ENCODE results near the gene SSBP2. TPM values are rescaled to one million over a fixed set of nuclear protein-coding genes. Genes with fewer than 3 reads are reported as not detected.
A peak's percentile ranks its signal among the peaks of the same experiment; 100 is the strongest.

Gene SSBP2
- total RNA-seq, 3 donors from 2014 or later, result 17.5 to 77.9 (median 20.9) TPM

DNA sequence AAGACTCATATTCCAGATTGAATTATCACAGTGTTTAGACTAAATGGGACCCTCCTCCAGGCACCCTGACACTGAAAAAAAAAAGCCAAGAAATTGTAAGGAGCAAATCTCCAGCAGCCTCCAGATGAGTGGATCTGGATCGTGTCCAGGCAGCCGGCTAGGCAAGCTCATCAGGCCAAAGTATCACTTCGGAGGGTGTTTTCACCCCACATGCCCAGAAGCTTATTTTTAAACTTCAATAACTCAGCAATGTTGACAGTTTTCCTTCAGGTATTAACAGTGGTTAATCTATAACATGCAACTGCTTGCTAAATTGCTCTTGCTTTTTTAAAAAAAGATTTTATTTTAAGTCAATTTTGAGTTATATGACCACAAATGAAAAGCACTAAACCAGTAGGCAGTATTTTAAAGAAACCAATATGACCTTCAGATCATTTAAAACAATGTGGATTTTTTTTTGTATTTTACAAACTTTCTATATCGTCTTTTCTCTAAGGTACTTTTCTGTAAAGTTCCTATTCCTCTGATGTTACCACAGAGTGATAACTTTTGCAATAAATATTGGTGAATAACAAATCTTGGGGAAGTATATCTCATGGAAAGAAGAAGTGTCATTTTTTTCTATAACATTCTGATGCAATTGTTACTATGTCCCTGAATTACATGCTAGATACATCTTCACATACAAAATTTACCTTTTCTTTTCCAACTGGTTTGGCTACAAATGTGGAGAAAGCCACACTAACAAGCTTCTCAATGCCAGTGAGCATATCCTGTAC is 387.6 kb downstream of the SSBP2 start:
- ATAC-seq (peak; percentile 23), DNase-seq (peak in 1 of 3 donors; percentile 49)
- intact Hi-C loops (cut with DNase I, micrococcal nuclease), result no loop called here
- H3K4me3 ChIP-seq, result no peak overlapping the region
- TF ChIP-seq, protein P1, sequence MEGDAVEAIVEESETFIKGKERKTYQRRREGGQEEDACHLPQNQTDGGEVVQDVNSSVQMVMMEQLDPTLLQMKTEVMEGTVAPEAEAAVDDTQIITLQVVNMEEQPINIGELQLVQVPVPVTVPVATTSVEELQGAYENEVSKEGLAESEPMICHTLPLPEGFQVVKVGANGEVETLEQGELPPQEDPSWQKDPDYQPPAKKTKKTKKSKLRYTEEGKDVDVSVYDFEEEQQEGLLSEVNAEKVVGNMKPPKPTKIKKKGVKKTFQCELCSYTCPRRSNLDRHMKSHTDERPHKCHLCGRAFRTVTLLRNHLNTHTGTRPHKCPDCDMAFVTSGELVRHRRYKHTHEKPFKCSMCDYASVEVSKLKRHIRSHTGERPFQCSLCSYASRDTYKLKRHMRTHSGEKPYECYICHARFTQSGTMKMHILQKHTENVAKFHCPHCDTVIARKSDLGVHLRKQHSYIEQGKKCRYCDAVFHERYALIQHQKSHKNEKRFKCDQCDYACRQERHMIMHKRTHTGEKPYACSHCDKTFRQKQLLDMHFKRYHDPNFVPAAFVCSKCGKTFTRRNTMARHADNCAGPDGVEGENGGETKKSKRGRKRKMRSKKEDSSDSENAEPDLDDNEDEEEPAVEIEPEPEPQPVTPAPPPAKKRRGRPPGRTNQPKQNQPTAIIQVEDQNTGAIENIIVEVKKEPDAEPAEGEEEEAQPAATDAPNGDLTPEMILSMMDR (IDR thresholded peaks at IDR 0.05), result no peak
- H3K9me3 ChIP-seq, result no peaks in the 10 kb centered on the region
- peaks cover 2% of the 10 kb centered on the region for H3K4me1 ChIP-seq (ENCODE audit: low read depth)
- no peaks in the 10 kb centered on the region for H3K36me3 ChIP-seq (ENCODE audit: low read depth)

Other genes starting within 250 kb of the SSBP2 start
- 1 to 10 TPM; 5.9 to 8.8 (median 7.0) TPM for gene ATG10, start 220.9 kb upstream of the SSBP2 start, total RNA-seq